ENCODE data around the gene HMGCLL1. TPM values are rescaled to one million over a fixed set of nuclear protein-coding genes. Genes with fewer than 3 reads are reported as not detected.

The HMGCLL1 gene
- total and polyA plus RNA-seq, 4 donors = 0.24 to 0.93 (median 0.66) TPM

DNA sequence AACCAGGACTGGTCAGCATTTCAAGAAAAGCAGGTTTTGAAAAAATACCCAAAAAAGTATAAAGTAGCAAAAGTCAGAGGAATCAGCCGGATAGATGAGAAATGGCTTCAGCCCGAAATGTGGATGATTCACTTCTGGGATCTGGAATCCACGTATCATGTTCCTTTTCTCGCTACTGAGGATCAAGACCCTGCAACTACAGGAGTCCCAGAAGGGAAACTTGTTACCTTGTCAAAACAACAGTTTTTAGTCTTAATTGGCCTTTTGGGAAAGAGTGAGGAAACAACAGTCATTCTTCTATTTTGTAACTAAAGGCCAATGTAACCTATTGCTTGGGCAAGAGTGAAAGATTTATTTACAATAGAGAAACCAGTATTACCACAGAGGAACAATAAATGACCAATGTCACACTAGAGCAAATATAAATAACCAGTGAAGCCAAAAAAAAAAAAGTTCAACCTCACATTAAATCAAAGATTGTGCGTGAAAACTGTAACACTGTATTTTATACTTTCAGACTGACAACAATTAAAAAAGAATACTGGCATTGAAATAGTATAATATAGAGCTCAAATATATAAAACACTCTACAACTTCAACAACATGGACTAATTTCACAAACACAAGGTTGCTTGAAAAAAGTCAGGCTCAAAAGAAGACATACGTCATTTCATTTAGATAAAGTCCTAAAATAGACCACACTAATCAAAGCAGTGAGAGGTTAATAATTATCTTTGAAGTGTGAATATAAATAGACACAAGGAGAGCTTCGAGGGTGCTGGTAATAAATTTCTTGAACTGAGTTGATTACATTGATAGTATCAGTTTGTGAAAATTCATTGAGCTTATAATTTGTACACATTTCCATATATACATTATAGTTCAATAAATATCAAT is 135.5 kb downstream of the HMGCLL1 start:
- WGBS = 60% methylated on average over 7 of the region's 7 CpGs

DNA sequence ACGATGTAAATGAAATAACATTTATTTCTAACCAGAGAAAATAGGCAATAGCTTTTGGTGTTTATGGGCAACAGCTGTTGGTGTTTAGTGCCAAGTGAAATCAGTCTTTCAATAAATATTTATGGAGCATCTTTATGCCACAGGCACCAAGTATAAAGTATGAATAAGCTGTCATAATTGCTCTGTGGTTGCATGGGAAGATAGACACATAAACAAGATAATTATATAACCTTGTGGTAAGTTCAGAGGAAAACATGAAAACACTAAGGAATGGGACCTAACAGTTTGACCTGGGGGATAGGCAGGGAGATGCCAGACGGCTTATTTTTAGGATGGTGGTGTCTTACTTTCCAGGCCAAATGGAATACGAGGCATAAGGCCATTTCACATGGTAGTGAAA is 140.8 kb downstream of the HMGCLL1 start:
- 65% methylated on average over 3 of the region's 3 CpGs for WGBS
- TF ChIP-seq FOXA2 (IDR thresholded peaks at IDR 0.05) (no peak), RAD21 (IDR thresholded peaks at IDR 0.05) (no peak), SP1 (IDR thresholded peaks at IDR 0.05) (no peak), NR2F2 (IDR thresholded peaks at IDR 0.05) (no peak), HNF4G (IDR thresholded peaks at IDR 0.05) (no peak), RXRA (IDR thresholded peaks at IDR 0.05) (no peak), HNF4A (conservative IDR thresholded peaks at IDR 0.05) (no peak), JUND (IDR thresholded peaks at IDR 0.05) (no peak), YY1 (IDR thresholded peaks at IDR 0.05) (no peak), TAF1 (conservative IDR thresholded peaks at IDR 0.05) (no peak), GABPA (IDR thresholded peaks at IDR 0.05 in 1 of 2, conservative IDR thresholded peaks at IDR 0.05 in 1 of 2) (no peak), EGR1 (IDR thresholded peaks at IDR 0.05; ENCODE audit: low read depth in 2 of 2) (no peak)
- TF ChIP-seq, protein P1, sequence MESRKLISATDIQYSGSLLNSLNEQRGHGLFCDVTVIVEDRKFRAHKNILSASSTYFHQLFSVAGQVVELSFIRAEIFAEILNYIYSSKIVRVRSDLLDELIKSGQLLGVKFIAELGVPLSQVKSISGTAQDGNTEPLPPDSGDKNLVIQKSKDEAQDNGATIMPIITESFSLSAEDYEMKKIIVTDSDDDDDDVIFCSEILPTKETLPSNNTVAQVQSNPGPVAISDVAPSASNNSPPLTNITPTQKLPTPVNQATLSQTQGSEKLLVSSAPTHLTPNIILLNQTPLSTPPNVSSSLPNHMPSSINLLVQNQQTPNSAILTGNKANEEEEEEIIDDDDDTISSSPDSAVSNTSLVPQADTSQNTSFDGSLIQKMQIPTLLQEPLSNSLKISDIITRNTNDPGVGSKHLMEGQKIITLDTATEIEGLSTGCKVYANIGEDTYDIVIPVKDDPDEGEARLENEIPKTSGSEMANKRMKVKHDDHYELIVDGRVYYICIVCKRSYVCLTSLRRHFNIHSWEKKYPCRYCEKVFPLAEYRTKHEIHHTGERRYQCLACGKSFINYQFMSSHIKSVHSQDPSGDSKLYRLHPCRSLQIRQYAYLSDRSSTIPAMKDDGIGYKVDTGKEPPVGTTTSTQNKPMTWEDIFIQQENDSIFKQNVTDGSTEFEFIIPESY (IDR thresholded peaks at IDR 0.05) = no peak
- TF ChIP-seq, protein P2, sequence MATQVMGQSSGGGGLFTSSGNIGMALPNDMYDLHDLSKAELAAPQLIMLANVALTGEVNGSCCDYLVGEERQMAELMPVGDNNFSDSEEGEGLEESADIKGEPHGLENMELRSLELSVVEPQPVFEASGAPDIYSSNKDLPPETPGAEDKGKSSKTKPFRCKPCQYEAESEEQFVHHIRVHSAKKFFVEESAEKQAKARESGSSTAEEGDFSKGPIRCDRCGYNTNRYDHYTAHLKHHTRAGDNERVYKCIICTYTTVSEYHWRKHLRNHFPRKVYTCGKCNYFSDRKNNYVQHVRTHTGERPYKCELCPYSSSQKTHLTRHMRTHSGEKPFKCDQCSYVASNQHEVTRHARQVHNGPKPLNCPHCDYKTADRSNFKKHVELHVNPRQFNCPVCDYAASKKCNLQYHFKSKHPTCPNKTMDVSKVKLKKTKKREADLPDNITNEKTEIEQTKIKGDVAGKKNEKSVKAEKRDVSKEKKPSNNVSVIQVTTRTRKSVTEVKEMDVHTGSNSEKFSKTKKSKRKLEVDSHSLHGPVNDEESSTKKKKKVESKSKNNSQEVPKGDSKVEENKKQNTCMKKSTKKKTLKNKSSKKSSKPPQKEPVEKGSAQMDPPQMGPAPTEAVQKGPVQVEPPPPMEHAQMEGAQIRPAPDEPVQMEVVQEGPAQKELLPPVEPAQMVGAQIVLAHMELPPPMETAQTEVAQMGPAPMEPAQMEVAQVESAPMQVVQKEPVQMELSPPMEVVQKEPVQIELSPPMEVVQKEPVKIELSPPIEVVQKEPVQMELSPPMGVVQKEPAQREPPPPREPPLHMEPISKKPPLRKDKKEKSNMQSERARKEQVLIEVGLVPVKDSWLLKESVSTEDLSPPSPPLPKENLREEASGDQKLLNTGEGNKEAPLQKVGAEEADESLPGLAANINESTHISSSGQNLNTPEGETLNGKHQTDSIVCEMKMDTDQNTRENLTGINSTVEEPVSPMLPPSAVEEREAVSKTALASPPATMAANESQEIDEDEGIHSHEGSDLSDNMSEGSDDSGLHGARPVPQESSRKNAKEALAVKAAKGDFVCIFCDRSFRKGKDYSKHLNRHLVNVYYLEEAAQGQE (IDR thresholded peaks at IDR 0.05) = no peak
- TF ChIP-seq, protein P3, sequence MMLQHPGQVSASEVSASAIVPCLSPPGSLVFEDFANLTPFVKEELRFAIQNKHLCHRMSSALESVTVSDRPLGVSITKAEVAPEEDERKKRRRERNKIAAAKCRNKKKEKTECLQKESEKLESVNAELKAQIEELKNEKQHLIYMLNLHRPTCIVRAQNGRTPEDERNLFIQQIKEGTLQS (IDR thresholded peaks at IDR 0.05) = no peak
- TF ChIP-seq, protein P4, sequence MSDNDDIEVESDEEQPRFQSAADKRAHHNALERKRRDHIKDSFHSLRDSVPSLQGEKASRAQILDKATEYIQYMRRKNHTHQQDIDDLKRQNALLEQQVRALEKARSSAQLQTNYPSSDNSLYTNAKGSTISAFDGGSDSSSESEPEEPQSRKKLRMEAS (IDR thresholded peaks at IDR 0.05) = no peak
- no peaks in the 10 kb centered on the region for H3K9me3 ChIP-seq (ENCODE audit: control insufficient read depth in 4 of 4, low read length in 3 of 4)
- H3K27me3 ChIP-seq (ENCODE audit: control insufficient read depth in 4 of 4, insufficient read depth in 4 of 4, low read length in 3 of 4) = peaks cover 0 to 12% (median 2%) of the 10 kb centered on the region in 4 donors
- no peak overlapping the region for H3K27ac ChIP-seq (ENCODE audit: low read depth in 1 of 2, low read length in 2 of 2)
- no peaks in the 10 kb centered on the region for H3K36me3 ChIP-seq (ENCODE audit: control insufficient read depth in 4 of 4, insufficient read depth in 3 of 4, low read depth in 1 of 4, low read length in 3 of 4)
- H3K4me3 ChIP-seq (ENCODE audit: low read depth in 1 of 3, low read length in 3 of 3) = no peak overlapping the region
- peaks cover 2 to 5% (median 4%) of the 10 kb centered on the region in 4 donors for H3K4me1 ChIP-seq (ENCODE audit: control insufficient read depth in 4 of 4, insufficient read depth in 4 of 4, low read length in 3 of 4)
- no peak for DNase-seq (ENCODE audit: low spot score)
- H3K9ac ChIP-seq (ENCODE audit: low read depth in 1 of 2, low read length in 2 of 2) = no peak overlapping the region

More for the DNA sequence above, 135.5 kb downstream of the HMGCLL1 start:
- no peak for DNase-seq (ENCODE audit: low spot score)
- H3K9me3 ChIP-seq (ENCODE audit: control insufficient read depth in 4 of 4, low read length in 3 of 4) = no peaks in the 10 kb centered on the region
- H3K36me3 ChIP-seq (ENCODE audit: control insufficient read depth in 4 of 4, insufficient read depth in 3 of 4, low read depth in 1 of 4, low read length in 3 of 4) = no peaks in the 10 kb centered on the region
- no peak overlapping the region for H3K9ac ChIP-seq (ENCODE audit: low read depth in 1 of 2, low read length in 2 of 2)
- H3K4me3 ChIP-seq (ENCODE audit: low read depth in 1 of 3, low read length in 3 of 3) = no peak overlapping the region
- no peak overlapping the region for H3K27ac ChIP-seq (ENCODE audit: low read depth in 1 of 2, low read length in 2 of 2)
- H3K4me1 ChIP-seq (ENCODE audit: control insufficient read depth in 4 of 4, insufficient read depth in 4 of 4, low read length in 3 of 4) = peaks cover 3 to 14% (median 11%) of the 10 kb centered on the region in 4 donors
- peaks cover 0 to 5% (median 2%) of the 10 kb centered on the region in 4 donors for H3K27me3 ChIP-seq (ENCODE audit: control insufficient read depth in 4 of 4, insufficient read depth in 4 of 4, low read length in 3 of 4)
- peak; percentile 26 to 47 for TF ChIP-seq HNF4A (conservative IDR thresholded peaks at IDR 0.05)
- TF ChIP-seq, protein P3 (IDR thresholded peaks at IDR 0.05) = no peak
- TF ChIP-seq JUND (IDR thresholded peaks at IDR 0.05) = peak in 1 of 2 donors; percentile 20
- peak; percentile 23 for TF ChIP-seq YY1 (IDR thresholded peaks at IDR 0.05)
- TF ChIP-seq, protein P5, sequence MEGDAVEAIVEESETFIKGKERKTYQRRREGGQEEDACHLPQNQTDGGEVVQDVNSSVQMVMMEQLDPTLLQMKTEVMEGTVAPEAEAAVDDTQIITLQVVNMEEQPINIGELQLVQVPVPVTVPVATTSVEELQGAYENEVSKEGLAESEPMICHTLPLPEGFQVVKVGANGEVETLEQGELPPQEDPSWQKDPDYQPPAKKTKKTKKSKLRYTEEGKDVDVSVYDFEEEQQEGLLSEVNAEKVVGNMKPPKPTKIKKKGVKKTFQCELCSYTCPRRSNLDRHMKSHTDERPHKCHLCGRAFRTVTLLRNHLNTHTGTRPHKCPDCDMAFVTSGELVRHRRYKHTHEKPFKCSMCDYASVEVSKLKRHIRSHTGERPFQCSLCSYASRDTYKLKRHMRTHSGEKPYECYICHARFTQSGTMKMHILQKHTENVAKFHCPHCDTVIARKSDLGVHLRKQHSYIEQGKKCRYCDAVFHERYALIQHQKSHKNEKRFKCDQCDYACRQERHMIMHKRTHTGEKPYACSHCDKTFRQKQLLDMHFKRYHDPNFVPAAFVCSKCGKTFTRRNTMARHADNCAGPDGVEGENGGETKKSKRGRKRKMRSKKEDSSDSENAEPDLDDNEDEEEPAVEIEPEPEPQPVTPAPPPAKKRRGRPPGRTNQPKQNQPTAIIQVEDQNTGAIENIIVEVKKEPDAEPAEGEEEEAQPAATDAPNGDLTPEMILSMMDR (IDR thresholded peaks at IDR 0.05; ENCODE audit: low read depth, low read length, missing input control) = no peak
- TF ChIP-seq SP1 (IDR thresholded peaks at IDR 0.05) = peak; percentile 11
- TF ChIP-seq FOXA2 (IDR thresholded peaks at IDR 0.05) = peak; percentile 67
- no peak for TF ChIP-seq NR2F2 (IDR thresholded peaks at IDR 0.05)
- TF ChIP-seq RXRA (IDR thresholded peaks at IDR 0.05) = peak in 1 of 2 donors; percentile 40
